COLO668 (cell line): Measurements from ENCODE around the gene TOMM40L.

Experiments
- DNase-seq: peaks from one replicate; lab custom pipeline; 2025; ENCODE audit not compliant: unreplicated experiment; lab: John Stamatoyannopoulos, UW

Gene TOMM40L

DNA sequence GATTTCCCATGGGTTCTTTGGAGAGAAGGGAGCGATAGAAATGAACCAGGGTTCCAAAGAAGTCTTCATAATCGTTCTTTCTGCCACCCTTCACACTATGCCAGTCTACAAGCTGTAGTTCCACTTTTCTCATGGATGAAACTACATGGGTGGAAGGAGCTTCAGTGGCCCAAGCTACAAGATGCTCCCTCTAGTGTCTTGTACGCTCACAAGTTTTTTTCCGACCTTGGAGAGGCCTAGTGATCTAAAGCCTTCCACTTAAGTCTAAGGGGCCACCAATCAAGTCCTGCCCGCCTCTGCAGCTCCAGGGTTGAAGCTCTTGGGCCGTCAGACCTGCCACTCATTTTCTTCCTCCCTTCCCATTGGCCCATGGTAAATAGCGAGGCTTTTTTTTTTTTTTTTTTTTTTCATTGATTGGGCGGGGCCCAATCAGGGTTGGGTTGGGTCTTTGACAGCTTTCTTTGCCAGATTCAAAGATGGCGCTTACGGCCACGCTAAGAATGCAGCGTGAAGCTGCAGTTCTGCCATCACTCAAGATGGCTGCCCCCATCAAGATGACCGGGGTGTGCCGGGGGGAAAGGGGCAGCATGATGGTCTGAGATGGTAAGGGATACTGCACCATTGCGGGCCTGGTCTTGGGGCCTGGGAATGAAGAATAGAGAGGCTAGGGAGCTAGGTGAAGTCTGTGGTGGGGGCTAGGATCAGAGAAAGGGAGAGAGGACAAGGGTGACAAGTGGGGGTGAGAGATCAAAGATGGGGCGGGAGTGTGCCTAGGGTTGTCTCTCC lies at the start of gene TOMM40L:
Gene TOMM40L (plus strand): TSS at position 527 of the 786 bp plus-strand sequence. CDS start 430 bp downstream, outside the sequence.
- DNase-seq: peak; percentile 85

DNA sequence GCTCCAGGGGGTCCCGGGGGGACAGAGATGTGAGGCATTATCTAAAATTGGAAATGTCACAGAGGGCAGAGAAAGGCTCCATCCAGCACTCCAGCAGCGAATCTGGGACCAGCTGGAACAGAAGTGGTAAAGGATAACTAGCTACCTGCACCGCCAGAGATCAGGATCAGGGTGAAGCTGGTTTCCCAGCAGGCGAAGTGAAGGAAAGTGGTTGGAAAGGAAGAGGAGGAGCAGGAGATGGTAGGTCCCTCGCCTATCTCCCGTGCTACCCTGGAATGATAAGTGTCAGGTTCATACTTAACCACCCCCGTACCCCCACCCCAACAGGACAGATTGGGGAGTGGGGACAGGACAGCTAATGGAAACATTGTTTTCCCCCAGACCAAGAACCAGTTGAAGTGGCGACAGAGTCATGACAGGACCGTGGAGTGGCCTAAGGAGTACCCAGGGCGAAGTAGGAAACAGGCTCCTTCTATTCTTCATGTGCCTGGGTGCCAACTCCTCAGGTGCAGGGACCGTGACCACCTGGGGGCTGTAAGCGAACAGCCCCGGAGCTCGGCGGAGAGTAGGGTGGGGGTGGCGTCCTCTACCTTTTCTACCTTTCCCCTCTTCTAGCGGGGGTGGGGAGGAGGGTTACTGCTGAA lies 49.3 kb upstream of the TOMM40L start:
- DNase-seq: no peak

DNA sequence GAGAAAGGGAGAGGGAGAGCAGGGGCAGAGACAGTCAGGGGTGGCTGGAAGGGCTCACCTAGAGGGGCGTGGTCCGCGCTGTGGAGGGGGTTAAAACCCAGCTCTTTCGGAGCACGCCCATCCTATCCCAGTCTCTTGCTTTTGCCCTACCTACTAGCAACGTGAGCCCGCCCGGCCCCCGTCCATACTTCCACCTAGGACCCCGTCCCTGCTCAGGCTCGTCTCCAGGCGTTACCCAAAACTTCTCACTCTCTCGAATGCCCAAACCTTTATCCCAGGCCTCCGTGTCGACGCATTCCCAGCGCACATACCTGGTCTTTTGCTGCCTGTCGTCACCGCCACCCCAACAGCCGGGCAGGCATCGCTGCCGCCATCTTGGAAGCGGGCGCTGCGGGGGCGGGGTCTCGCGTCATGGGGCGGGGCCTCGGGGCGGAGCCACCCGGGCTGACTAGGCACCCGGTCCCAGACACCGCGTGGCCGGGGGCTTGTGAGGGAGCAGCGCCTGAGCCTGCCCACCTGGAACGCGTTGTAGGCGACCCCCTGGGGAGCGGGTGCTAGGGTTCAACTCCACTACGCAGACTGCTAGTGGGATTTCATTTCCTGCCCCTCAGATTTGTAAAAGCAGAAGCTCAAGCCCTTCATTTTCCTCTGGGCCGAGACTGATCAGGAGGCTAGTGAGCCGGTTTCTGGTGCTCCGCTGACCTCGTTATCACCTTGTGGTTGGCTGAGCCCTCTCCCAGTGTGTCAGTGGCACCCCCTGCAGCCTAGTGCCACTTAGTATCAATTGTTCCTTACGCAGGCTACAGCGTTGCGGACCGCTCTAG lies 48.5 kb upstream of the TOMM40L start, which contains the start of gene B4GALT3:
Gene B4GALT3 (minus strand): TSS at position 396 of the 824 bp plus-strand sequence. CDS start 1,447 bp downstream, outside the sequence.
- DNase-seq: peak; percentile 94

DNA sequence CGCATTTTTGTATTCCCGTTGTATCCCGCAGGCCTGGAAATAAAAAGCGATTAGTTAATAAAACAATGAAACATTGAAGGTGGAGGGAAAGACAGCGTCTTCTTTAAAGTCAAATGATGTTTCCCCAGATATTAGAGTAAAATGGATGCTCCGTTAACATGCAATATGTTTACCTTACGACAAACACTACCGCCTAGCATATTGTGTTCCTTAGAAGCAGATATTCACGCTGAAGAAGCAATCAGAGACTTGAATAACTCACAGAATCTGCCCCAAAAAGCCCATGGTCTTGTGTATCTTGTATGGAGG lies 48.0 kb upstream of the TOMM40L start:
- no peak for DNase-seq

DNA sequence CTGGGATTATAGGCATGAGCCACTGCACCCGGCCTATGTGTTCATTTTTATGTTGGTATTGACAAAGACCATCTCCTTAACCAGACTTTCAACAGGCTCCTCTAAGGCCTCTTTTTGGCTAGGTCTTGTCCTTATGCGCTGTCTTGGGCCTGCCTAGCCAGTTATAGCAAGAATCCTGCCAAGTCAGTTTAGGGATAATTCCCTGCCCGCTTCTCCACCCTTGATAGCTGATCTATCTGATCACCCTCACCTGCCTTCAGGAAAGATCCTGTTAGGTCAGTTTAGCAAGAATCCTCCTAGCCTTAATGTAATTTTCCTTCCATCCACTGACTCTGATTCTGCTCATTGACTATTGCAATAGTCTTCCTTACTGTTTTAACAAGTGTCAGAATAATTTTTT lies 46.2 kb upstream of the TOMM40L start:
- no peak for DNase-seq

DNA sequence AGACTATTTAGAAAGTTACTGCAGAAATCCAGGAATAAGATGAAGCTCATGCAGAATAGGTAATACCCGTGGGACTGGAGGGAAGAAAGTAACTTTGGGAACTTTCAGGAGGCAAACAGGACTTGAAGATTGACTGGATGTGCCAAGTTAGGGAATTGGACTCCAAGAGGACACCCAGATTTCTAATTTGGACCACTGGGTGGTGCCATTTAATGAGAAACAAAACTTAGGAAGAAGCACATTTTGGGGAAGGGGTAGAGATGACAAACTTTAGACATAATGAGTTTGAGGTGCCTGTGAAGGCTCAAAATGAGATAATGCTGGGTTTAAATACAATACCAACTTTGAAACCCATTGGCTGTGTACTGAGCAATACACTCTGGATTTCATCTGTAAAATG lies 45.2 kb upstream of the TOMM40L start:
- no peak for DNase-seq

DNA sequence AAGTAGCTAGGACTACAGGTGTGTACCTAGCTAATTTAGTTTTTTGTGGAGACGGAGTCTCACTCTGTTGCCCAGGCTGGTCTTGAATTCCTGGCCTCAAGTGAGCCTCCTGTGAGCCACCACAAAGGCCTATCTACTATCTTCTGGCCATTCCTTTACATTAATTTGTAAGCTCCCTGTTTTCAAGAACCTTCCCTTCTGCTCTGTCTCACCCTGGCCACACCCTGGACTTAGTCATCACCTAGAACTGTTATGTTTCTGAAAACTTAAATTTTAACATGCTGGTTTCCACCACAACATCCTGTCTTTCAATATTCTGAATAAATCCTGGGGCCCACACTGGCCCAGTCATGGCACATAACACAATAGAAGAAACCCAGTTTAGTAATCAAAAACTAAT lies 43.6 kb upstream of the TOMM40L start:
- DNase-seq: no peak

DNA sequence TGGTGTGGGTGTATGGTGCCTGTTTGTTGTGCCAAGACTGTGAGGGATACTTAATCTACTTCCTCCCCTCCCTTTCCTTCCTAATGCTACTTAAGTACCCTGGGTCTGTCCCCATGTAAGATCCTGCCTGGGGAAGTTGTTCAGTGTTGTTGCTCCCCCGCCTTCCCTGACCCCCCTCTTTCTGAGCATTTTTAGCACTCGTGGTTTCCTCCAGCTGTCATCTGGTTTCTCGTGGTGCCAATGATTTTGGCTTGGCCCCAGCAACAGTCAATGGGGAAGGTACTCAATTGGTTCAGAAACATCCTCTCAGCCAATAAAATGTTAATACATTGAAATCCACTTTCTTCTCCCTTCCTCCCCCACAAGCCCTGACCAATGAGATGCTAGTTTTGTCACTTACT lies 40.6 kb upstream of the TOMM40L start:
- DNase-seq: no peak

DNA sequence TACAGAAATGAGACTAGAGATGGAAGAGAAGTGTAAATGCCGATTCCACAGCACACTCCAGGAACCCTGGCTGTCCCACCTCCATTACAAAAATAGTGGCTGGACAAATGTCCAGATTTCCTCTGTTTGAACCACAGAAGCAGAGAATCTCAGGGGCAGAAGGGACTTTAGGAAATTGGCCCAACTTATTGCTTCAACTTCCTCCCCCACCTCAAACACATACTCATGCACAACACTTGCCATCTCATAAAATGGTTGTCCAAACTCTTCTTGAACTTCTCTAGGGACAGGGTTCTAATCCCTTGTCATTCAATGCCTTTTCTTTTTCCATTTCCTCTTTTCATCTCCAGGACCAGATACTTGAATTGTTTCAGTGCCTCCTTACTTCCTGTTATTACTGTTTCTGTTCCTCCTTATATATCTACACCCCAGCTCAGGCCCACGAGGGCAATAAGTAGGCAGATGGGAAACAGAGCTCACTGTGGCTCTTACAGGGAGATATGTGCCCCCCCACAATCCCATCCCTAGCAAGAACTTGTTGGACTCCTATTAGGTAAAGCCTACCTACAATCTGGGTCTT lies 40.0 kb upstream of the TOMM40L start:
- DNase-seq: no peak

DNA sequence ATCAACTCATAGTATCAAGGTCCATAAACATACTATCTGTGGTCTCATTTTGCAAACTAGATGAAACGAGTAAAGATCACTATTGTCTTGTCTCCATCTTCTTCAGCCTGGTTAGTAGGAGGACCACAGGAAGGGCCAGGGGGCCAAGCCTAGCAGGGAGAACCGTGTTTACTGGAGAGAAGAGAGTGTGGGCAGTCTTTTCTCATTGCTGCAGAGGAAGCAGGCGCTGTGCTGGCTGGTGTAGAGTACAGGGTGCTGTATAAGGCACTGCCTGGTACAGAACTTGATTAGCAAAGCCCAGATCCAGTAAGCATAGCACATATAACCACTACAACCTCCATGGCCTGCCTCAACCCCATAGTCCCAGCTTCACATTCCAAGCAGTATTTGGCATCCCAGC lies 38.5 kb upstream of the TOMM40L start:
- no peak for DNase-seq

DNA sequence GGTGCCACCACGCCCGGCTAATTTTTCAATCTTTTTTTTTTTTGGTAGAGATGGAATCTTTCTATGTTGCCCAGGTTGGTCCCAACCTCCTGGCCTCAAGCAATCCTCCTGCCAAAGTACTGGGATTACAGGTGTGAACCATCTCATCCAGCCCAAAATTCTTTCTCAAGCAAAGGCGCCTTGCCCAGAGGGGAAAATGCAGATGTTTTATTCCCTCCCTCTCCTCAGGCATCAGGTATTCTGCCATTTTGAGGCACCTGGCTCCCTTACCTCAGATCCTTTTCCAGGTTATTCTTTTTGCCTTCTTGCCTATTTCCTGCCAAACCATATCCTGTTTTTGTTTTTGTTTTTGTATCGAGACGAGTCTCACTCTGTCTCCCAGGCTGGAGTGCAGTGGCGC lies 37.5 kb upstream of the TOMM40L start:
- no peak for DNase-seq

DNA sequence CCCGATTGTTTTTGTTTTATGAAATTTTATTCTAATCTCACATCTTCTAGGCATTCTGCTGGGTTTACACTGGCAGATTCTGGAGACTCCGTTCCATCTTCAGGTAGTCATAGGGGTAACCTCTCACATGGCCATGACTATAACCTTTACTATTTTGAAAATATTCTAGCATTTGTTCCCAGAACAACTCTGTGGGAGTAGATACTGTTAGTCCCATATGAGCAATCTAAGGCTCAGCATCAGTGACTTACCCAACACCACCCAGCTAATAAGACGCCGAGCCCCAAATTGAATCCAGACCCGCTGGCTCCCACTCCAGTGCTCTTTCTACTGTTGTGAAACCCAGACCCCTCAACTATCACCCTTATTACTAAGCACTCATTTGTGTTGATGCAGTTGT lies 36.8 kb upstream of the TOMM40L start:
- no peak for DNase-seq

DNA sequence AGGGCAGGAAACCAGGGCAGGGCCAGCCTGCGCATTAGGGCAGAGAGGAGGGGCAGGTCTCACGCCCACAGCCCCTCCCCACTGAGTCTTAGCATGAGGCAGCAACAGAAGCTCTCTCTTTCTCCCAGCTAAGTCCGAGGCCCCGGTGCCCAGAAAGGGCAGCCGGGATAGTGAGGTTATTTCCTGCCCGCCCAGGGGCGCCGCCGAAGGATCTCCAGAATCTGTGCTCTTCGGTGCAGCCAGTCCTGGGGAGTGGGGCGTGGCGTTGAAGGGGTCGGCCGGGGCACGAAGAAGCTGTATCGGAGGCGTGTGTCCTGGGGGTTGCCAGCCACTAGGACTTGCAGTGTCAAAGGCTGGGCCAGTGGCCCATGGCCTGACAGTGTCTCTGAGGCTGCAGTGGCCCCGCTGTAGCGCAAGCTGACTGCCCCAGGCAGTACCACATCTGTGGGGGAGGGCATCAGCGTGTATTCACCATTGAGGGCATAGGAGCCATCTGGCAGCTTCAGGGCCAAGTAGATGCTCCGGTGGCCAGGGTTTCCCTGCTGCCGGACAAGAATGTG lies 34.8 kb upstream of the TOMM40L start:
- DNase-seq: no peak

DNA sequence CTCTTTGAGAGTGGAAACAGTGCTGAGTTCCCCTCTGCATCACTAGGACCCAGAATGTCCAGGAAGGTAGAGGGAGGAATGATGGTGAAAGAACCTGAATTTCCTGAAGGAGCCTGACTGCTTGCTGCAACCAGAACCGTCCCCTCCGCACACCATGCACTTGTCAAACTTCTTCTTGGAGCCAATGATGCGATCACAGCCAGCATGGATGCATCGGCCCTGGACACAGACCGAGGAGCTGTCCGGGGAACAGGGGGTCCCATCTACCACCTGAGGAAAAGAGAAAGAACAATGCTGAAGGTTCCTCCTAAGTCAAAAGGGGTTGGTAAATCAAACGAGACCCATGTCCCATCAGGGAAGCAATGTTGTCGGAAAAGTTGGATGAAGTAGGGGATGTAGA lies 33.9 kb upstream of the TOMM40L start:
- DNase-seq: no peak

DNA sequence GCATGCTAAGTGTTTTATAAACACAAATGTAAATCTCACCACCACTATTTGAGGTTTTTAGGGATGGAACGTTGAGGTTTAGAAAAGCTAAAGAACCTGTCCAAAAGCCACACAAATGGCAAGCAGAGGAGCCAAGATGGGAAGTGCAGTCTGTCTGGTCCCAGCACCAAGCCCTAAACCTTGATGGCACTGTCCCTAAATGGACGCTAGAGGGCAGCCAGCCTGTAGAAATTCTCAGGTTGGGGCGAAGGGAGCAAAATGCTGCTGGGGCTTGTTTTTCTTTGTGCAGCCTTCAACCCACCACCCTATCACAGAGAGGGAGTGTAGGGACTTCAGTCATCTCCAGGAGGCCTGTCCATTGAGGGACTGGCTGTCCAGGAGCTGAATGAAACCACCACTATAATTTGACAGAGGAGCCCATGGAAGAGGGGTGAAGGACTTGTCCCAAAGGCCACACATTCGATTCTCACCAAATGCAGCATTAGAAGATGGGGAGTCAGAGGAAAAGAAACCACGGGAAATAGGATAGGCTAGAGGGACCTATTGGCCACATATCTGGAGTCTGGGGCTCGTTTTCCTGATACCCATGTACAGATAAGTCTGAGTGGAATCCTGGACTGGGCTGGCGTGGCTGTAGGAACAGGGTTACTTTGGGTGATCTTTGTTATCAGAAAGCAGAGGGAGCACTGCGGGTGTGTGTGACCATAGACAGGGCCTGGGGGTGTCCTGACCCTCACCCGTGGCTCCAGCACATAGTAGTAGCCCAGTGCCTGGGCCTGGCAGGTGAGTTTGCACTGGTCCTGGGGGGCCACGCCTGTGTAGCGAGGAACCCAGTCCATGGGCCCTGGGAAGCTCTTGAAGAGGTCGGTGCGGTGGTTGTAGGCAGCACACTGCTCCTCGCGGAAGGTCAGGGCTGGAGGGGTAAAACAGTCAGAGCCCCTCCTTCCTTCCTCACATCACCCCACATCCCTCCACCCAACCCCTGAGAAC lies 33.1 kb upstream of the TOMM40L start:
- peak; percentile 48 for DNase-seq

DNA sequence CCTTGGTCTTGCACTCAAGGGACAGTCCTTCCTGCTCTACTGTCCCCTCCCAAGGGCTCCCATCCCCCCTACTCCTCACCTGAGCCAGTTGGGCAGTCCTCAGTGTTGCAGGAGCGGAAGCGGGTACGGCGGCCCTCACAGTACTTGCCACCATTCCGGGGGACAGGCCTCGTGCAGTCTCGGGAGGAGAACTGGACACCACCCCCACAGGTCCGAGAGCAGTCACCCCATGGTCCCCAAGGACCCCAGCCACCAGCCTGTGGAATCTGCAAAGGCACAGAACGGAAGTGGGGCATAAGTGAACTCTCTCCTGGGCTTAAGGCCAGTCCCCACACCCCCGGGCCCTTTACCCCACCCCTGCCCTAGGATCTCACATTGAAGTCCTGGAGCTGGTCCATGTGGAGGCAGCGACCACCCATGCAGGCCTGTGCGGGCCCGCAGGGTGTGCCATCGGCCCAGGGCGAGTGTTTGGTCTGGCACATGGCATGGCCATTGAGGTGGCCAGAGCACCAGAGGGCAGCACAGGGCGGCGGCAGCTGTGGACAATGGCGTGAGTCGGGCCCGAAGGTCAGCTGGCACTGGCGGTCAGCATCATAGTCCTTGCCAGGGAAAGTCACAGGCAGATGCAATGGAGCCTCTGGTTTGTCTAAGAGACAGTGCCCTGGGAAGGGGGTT lies 32.2 kb upstream of the TOMM40L start:
- no peak for DNase-seq

DNA sequence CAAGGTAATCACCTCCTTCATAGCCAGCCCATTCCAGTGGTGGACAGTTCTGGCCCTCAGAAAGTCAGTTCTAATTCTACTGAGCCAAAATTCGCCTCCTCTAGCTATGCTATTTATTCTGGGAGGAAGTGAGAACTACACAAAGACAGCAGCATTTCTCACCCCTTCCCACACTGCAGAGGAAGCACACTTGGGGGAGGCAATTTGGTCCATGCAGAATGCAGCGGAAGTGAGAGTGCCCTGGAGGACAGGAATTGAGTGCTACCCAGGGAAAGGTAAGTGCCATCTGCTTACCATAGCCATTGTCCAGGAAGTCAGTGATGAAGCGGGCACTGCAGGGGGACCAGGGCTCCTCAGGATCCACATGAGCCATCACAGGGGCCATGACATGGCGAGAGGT lies 30.7 kb upstream of the TOMM40L start:
- DNase-seq: no peak

DNA sequence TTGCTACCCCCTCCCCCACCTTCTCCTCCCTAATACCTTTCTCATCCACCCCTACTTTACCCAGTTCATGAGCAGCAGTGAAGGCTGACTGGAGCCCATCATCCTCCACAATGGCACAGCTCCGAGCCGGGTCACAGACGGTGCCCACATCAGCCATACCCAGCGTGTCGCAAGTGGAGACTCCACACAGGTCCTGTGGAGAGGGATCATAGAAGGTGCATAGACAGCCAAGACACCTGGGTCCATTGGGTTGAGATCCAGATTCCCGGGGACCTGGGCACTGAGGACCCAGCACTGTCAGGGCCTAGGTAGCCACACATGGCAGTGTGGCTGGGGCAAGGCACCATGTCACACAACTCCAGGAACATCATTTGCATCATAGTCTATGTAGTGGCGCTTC lies 29.7 kb upstream of the TOMM40L start:
- no peak for DNase-seq
